Endothelial cell of umbilical vein (primary cell): ENCODE results near the gene WIF1.

Experiments used
- EZH2 ChIP-seq: IDR thresholded peaks from 2 replicates; pipeline ENCODE4 v1.6.1; 2012; ENCODE audit warnings: borderline replicate concordance, low read depth, mild to moderate bottlenecking, moderate library complexity, low read length, inconsistent platforms; ENCODE audit not compliant: severe bottlenecking
- GATA2 ChIP-seq: IDR thresholded peaks from 2 replicates; pipeline ENCODE4 v1.7.0; 2011; ENCODE audit warnings: low read depth, mild to moderate bottlenecking, moderate library complexity, mixed read lengths, low read length; ENCODE audit not compliant: insufficient read length, insufficient read depth
- POLR2A ChIP-seq: IDR thresholded peaks from 2 replicates; pipeline ENCODE4 v1.6.1; 2012; ENCODE audit warnings: low read depth, mild to moderate bottlenecking, control low read depth, low read length
- POLR2AphosphoS5 ChIP-seq: IDR thresholded peaks from 2 replicates; pipeline ENCODE4 v1.6.1; 2012; ENCODE audit warnings: low read depth, mild to moderate bottlenecking, control low read depth, low read length, moderate library complexity; ENCODE audit not compliant: insufficient read depth
- TF ChIP-seq, protein P1 (sequence below): IDR thresholded peaks from 2 replicates; pipeline ENCODE4 v1.6.1; 2011; ENCODE audit not compliant: insufficient read depth, insufficient read length
- TF ChIP-seq, protein P2 (sequence below), 2 donors: IDR thresholded peaks; 1 replicate in 1 of 2; 2 replicates in 1 of 2; pipeline ENCODE4 v1.5.1; 2011; ENCODE audit warnings: low read length in 2 of 2, mild to moderate bottlenecking in 2 of 2, moderate library complexity in 2 of 2, control low read depth in 1 of 2, inconsistent platforms in 1 of 2, low read depth in 1 of 2; ENCODE audit not compliant: insufficient read depth in 1 of 2; ENCODE audit errors: extremely low read depth in 1 of 2

DNA sequence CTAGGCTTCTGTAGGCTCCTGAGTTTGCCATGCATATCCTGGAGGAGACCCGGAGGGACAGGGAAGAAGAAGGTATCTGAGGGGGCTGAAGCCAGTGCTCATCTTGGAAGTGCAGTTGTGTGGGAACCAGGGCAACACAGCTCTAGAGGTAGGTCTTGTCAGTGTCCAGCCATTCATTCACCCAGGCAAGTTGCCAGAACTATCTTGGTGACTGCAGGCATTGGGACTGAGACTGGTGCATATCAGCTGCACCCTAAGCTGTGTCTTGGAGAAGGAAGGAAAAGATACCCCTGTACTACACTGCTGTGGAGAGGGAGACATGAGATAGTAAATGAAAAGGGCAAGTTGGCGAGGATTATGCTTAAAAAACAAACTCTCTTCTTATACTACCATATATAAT, 4.9 kb upstream of the WIF1 start:
- TF ChIP-seq, protein P1, sequence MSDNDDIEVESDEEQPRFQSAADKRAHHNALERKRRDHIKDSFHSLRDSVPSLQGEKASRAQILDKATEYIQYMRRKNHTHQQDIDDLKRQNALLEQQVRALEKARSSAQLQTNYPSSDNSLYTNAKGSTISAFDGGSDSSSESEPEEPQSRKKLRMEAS = no peak
- TF ChIP-seq, protein P2, sequence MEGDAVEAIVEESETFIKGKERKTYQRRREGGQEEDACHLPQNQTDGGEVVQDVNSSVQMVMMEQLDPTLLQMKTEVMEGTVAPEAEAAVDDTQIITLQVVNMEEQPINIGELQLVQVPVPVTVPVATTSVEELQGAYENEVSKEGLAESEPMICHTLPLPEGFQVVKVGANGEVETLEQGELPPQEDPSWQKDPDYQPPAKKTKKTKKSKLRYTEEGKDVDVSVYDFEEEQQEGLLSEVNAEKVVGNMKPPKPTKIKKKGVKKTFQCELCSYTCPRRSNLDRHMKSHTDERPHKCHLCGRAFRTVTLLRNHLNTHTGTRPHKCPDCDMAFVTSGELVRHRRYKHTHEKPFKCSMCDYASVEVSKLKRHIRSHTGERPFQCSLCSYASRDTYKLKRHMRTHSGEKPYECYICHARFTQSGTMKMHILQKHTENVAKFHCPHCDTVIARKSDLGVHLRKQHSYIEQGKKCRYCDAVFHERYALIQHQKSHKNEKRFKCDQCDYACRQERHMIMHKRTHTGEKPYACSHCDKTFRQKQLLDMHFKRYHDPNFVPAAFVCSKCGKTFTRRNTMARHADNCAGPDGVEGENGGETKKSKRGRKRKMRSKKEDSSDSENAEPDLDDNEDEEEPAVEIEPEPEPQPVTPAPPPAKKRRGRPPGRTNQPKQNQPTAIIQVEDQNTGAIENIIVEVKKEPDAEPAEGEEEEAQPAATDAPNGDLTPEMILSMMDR (IDR thresholded peaks at IDR 0.05; ENCODE audit: extremely low read depth in 1 of 2, insufficient read depth in 1 of 2, low read depth in 1 of 2, low read length in 2 of 2) = no peak
- TF ChIP-seq POLR2A = no peak
- TF ChIP-seq EZH2 = no peak
- no peak for TF ChIP-seq POLR2AphosphoS5
- no peak for TF ChIP-seq GATA2
